ENCODE results near the gene RALGAPA1.

DNA sequence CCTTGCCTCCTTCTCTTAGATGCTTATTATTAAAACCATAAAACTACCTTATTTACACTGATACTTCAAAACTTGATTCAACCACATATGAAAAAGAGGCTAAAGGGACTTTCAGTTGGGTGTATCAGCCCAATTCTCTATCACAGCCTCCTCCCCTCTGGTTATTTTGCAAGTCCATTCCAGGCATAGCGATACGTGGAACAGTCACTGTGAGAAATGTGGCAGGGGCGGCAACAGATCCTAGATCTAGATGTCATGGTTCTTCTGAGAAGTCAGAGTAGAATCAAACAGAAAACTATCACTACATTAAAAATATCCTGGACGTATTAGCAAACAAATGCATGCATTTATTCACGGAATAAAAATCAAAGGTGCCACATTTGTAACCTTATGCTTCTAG, 83.2 kb downstream of the RALGAPA1 start:
- TF ChIP-seq DPF2 (IDR thresholded peaks at IDR 0.05) (no peak), MLX (CRISPR knock-in tag; conservative IDR thresholded peaks at IDR 0.05) (no peak), ZNF274 (IDR thresholded peaks at IDR 0.05; ENCODE audit: borderline replicate concordance, low read depth, low read length) (no peak), GABPB1 (CRISPR knock-in tag; IDR thresholded peaks at IDR 0.05) (no peak), POLR2A (conservative IDR thresholded peaks at IDR 0.05) (no peak), TGIF2 (CRISPR knock-in tag; IDR thresholded peaks at IDR 0.05) (no peak), RFX5 (IDR thresholded peaks at IDR 0.05; ENCODE audit: low read depth, low read length) (no peak), YY1 (IDR thresholded peaks at IDR 0.05; ENCODE audit: borderline replicate concordance in 1 of 3, control insufficient read depth in 1 of 3, extremely low read depth in 1 of 3, insufficient read depth in 3 of 3, insufficient read length in 1 of 3, insufficient replicate concordance in 2 of 3, low read depth in 1 of 3, low read length in 2 of 3) (no peak), ZFP1 (CRISPR knock-in tag; IDR thresholded peaks at IDR 0.05) (no peak), EZH2 (IDR thresholded peaks at IDR 0.05; ENCODE audit: borderline replicate concordance, low read depth, low read length) (no peak), HMBOX1 (IDR thresholded peaks at IDR 0.05) (no peak)

All from K562 (cell line).